Measurements from ENCODE around the gene ITIH6. TPM values are rescaled to one million over a fixed set of nuclear protein-coding genes. Genes with fewer than 3 reads are reported as not detected.

The ITIH6 gene
- polyA plus RNA-seq, 1 donor from 2014 or later, result not detected

GRCh38 chrX:54721424-54721823 lies 76.6 kb downstream of the ITIH6 start:
- no peaks in the 10 kb centered on the region for H3F3A ChIP-seq (ENCODE audit: insufficient read depth, low read length, poor library complexity, severe bottlenecking)
- no peak overlapping the region for H3K9ac ChIP-seq (ENCODE audit: low read length)
- H3K36me3 ChIP-seq (ENCODE audit: insufficient read depth, low read length), result no peaks in the 10 kb centered on the region
- no peaks in the 10 kb centered on the region for H3K9me2 ChIP-seq (ENCODE audit: insufficient read depth, low read length)
- no peak overlapping the region for H3K4me3 ChIP-seq (ENCODE audit: low read length)
- H3K4me2 ChIP-seq (ENCODE audit: low read length), result no peak overlapping the region
- TF ChIP-seq MXI1 (conservative IDR thresholded peaks at IDR 0.05; ENCODE audit: poor library complexity, severe bottlenecking), result no peak
- no peak overlapping the region for H3K27ac ChIP-seq (ENCODE audit: low read length)
- no peaks in the 10 kb centered on the region for H3K79me2 ChIP-seq (replicated peaks; ENCODE audit: insufficient read depth, low read length)
- no peaks in the 10 kb centered on the region for H4K20me1 ChIP-seq (ENCODE audit: insufficient read depth)
- no peaks in the 10 kb centered on the region for H3K27me3 ChIP-seq (ENCODE audit: insufficient read depth, low read depth, low read length)
- no peak overlapping the region for H2AFZ ChIP-seq (ENCODE audit: low read depth, low read length)
- H3K9me3 ChIP-seq (ENCODE audit: low read length), result no peaks in the 10 kb centered on the region

GRCh38 chrX:54715621-54716020 lies 82.4 kb downstream of the ITIH6 start:
- Histone ChIP-seq H4K20me1 (ENCODE audit: insufficient read depth) (no peaks in the 10 kb centered on the region), H3K9ac (ENCODE audit: low read length) (no peak overlapping the region), H3K79me2 (replicated peaks; ENCODE audit: insufficient read depth, low read length) (no peaks in the 10 kb centered on the region), H3K9me2 (ENCODE audit: insufficient read depth, low read length) (no peaks in the 10 kb centered on the region), H3F3A (ENCODE audit: insufficient read depth, low read length, poor library complexity, severe bottlenecking) (no peaks in the 10 kb centered on the region), H3K36me3 (ENCODE audit: insufficient read depth, low read length) (no peaks in the 10 kb centered on the region), H3K27me3 (ENCODE audit: insufficient read depth, low read depth, low read length) (no peaks in the 10 kb centered on the region), H2AFZ (ENCODE audit: low read depth, low read length) (no peak overlapping the region), H3K4me2 (ENCODE audit: low read length) (no peak overlapping the region), H3K27ac (ENCODE audit: low read length) (no peak overlapping the region), H3K9me3 (ENCODE audit: low read length) (no peaks in the 10 kb centered on the region), H3K4me3 (ENCODE audit: low read length) (no peak overlapping the region)
- TF ChIP-seq RAD21 (conservative IDR thresholded peaks at IDR 0.05) (no peak), MXI1 (conservative IDR thresholded peaks at IDR 0.05; ENCODE audit: poor library complexity, severe bottlenecking) (no peak), CTCF (IDR thresholded peaks at IDR 0.05; ENCODE audit: poor library complexity, severe bottlenecking) (no peak), EP300 (conservative IDR thresholded peaks at IDR 0.05; ENCODE audit: poor library complexity, severe bottlenecking) (no peak), REST (IDR thresholded peaks at IDR 0.05; ENCODE audit: borderline replicate concordance) (no peak), TAF1 (IDR thresholded peaks at IDR 0.05; ENCODE audit: low read depth) (no peak), EZH2 (IDR thresholded peaks at IDR 0.05; ENCODE audit: borderline replicate concordance, insufficient read depth, low read length, poor library complexity, severe bottlenecking) (no peak), POLR2AphosphoS5 (IDR thresholded peaks at IDR 0.05) (no peak)

GRCh38 chrX:54714424-54714823 lies 83.6 kb downstream of the ITIH6 start:
- Histone ChIP-seq H3K9me3 (ENCODE audit: low read length) (no peaks in the 10 kb centered on the region), H3K27ac (ENCODE audit: low read length) (no peak overlapping the region), H2AFZ (ENCODE audit: low read depth, low read length) (no peak overlapping the region), H3K36me3 (ENCODE audit: insufficient read depth, low read length) (no peaks in the 10 kb centered on the region), H4K20me1 (ENCODE audit: insufficient read depth) (no peaks in the 10 kb centered on the region), H3K27me3 (ENCODE audit: insufficient read depth, low read depth, low read length) (no peaks in the 10 kb centered on the region), H3K9ac (ENCODE audit: low read length) (no peak overlapping the region), H3K9me2 (ENCODE audit: insufficient read depth, low read length) (no peaks in the 10 kb centered on the region), H3K4me3 (ENCODE audit: low read length) (no peak overlapping the region), H3K79me2 (replicated peaks; ENCODE audit: insufficient read depth, low read length) (no peaks in the 10 kb centered on the region), H3F3A (ENCODE audit: insufficient read depth, low read length, poor library complexity, severe bottlenecking) (no peaks in the 10 kb centered on the region), H3K4me2 (ENCODE audit: low read length) (no peak overlapping the region)
- TF ChIP-seq REST (IDR thresholded peaks at IDR 0.05; ENCODE audit: borderline replicate concordance), result no peak
- TF ChIP-seq POLR2AphosphoS5 (IDR thresholded peaks at IDR 0.05), result no peak
- TF ChIP-seq CTCF (IDR thresholded peaks at IDR 0.05; ENCODE audit: poor library complexity, severe bottlenecking), result no peak
- no peak for TF ChIP-seq SMC3 (conservative IDR thresholded peaks at IDR 0.05; ENCODE audit: poor library complexity)
- TF ChIP-seq EZH2 (IDR thresholded peaks at IDR 0.05; ENCODE audit: borderline replicate concordance, insufficient read depth, low read length, poor library complexity, severe bottlenecking), result no peak
- TF ChIP-seq TAF1 (IDR thresholded peaks at IDR 0.05; ENCODE audit: low read depth), result no peak
- no peak for TF ChIP-seq RAD21 (conservative IDR thresholded peaks at IDR 0.05)
- no peak for TF ChIP-seq EP300 (conservative IDR thresholded peaks at IDR 0.05; ENCODE audit: poor library complexity, severe bottlenecking)
- no peak for TF ChIP-seq MXI1 (conservative IDR thresholded peaks at IDR 0.05; ENCODE audit: poor library complexity, severe bottlenecking)
